Measurements from ENCODE around the gene EXPH5.

The EXPH5 gene

DNA sequence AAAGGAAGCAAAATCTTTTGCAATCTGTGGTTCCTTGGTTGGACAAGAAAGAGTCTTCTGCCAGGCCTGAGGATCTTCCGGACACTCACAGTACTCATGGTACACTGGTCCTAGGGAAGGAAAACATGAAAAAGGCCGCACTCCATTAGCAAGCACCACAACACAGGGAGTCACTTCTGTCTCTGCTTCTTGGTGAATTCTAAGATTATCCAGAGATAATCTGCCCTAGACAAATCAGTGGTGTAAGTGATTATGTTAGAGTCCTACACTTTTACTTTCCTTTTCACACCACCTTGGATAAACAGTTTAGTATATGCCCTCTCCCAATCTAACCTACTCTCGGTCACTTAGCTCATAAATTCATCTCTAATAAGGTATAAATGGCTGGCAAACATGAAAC lies 107.2 kb downstream of the EXPH5 start:
- DNase-seq (no peak), ATAC-seq (ENCODE audit: insufficient read depth, low read depth) (0 out of 3 replicates have a peak, but pooled peaks have one; percentile 33)
- no peak overlapping the region for H3K4me3 ChIP-seq (ENCODE audit: low read depth in 1 of 2, low read length in 2 of 2)
- H3K36me3 ChIP-seq (ENCODE audit: insufficient read depth, low read length), result peaks cover 93% of the 10 kb centered on the region
- H2AFZ ChIP-seq (ENCODE audit: low read depth, low read length), result no peak overlapping the region
- no peaks in the 10 kb centered on the region for H3K4me1 ChIP-seq (ENCODE audit: insufficient read depth, low read length)
- H3K27ac ChIP-seq (ENCODE audit: low read length), result no peak overlapping the region
- H3K9me3 ChIP-seq (ENCODE audit: insufficient read depth, low read length, severe bottlenecking), result no peaks in the 10 kb centered on the region
- peaks cover 6% of the 10 kb centered on the region; the same call in 1 of the 2 replicates for H3K79me2 ChIP-seq (ENCODE audit: insufficient read depth, low read length)
- H3K9ac ChIP-seq (ENCODE audit: low read depth, low read length), result no peak overlapping the region
- H3K27me3 ChIP-seq (ENCODE audit: insufficient read depth, low read length, poor library complexity), result no peaks in the 10 kb centered on the region
- H4K20me1 ChIP-seq (ENCODE audit: insufficient read depth, low read length), result no peaks in the 10 kb centered on the region
- no peak overlapping the region for H3K4me2 ChIP-seq (ENCODE audit: insufficient read depth, low read length)
- no peak for TF ChIP-seq EZH2 (IDR thresholded peaks at IDR 0.05; ENCODE audit: borderline replicate concordance, low read depth, low read length, severe bottlenecking)
- TF ChIP-seq, protein P1, sequence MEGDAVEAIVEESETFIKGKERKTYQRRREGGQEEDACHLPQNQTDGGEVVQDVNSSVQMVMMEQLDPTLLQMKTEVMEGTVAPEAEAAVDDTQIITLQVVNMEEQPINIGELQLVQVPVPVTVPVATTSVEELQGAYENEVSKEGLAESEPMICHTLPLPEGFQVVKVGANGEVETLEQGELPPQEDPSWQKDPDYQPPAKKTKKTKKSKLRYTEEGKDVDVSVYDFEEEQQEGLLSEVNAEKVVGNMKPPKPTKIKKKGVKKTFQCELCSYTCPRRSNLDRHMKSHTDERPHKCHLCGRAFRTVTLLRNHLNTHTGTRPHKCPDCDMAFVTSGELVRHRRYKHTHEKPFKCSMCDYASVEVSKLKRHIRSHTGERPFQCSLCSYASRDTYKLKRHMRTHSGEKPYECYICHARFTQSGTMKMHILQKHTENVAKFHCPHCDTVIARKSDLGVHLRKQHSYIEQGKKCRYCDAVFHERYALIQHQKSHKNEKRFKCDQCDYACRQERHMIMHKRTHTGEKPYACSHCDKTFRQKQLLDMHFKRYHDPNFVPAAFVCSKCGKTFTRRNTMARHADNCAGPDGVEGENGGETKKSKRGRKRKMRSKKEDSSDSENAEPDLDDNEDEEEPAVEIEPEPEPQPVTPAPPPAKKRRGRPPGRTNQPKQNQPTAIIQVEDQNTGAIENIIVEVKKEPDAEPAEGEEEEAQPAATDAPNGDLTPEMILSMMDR (IDR thresholded peaks at IDR 0.05; ENCODE audit: borderline replicate concordance, extremely low read depth, low read length, poor library complexity, severe bottlenecking), result no peak

- Histone ChIP-seq H3K4me2 (ENCODE audit: insufficient read depth, low read length) (no peak overlapping the region), H4K20me1 (ENCODE audit: insufficient read depth, low read length) (no peaks in the 10 kb centered on the region), H3K4me1 (ENCODE audit: insufficient read depth, low read length) (no peaks in the 10 kb centered on the region), H3K27ac (ENCODE audit: low read length) (no peak overlapping the region), H3K79me2 (ENCODE audit: insufficient read depth, low read length) (no peaks in the 10 kb centered on the region), H3K27me3 (ENCODE audit: insufficient read depth, low read length, poor library complexity) (no peaks in the 10 kb centered on the region), H3K36me3 (ENCODE audit: insufficient read depth, low read length) (peaks cover 91% of the 10 kb centered on the region), H3K9me3 (ENCODE audit: insufficient read depth, low read length, severe bottlenecking) (no peaks in the 10 kb centered on the region), H3K4me3 (ENCODE audit: low read depth in 1 of 2, low read length in 2 of 2) (no peak overlapping the region), H2AFZ (ENCODE audit: low read depth, low read length) (no peak overlapping the region), H3K9ac (ENCODE audit: low read depth, low read length) (no peak overlapping the region)
- DNase-seq (no peak), ATAC-seq (ENCODE audit: insufficient read depth, low read depth) (no peak)
- TF ChIP-seq EZH2 (IDR thresholded peaks at IDR 0.05; ENCODE audit: borderline replicate concordance, low read depth, low read length, severe bottlenecking), result no peak
- TF ChIP-seq, protein P1 (IDR thresholded peaks at IDR 0.05; ENCODE audit: borderline replicate concordance, extremely low read depth, low read length, poor library complexity, severe bottlenecking), result no peak
These were observed 110.4 kb downstream of the EXPH5 start for GRCh38 chr11:108483163-108483562.

- DNase-seq (no peak), ATAC-seq (ENCODE audit: insufficient read depth, low read depth) (no peak)
- Histone ChIP-seq H3K36me3 (ENCODE audit: insufficient read depth, low read length) (peaks cover 59% of the 10 kb centered on the region), H3K79me2 (ENCODE audit: insufficient read depth, low read length) (no peaks in the 10 kb centered on the region), H4K20me1 (ENCODE audit: insufficient read depth, low read length) (no peaks in the 10 kb centered on the region), H3K4me1 (ENCODE audit: insufficient read depth, low read length) (no peaks in the 10 kb centered on the region), H3K27ac (ENCODE audit: low read length) (no peak overlapping the region), H3K4me2 (ENCODE audit: insufficient read depth, low read length) (no peak overlapping the region), H2AFZ (ENCODE audit: low read depth, low read length) (no peak overlapping the region), H3K4me3 (ENCODE audit: low read depth in 1 of 2, low read length in 2 of 2) (no peak overlapping the region), H3K9me3 (ENCODE audit: insufficient read depth, low read length, severe bottlenecking) (no peaks in the 10 kb centered on the region), H3K9ac (ENCODE audit: low read depth, low read length) (no peak overlapping the region), H3K27me3 (ENCODE audit: insufficient read depth, low read length, poor library complexity) (no peaks in the 10 kb centered on the region)
- TF ChIP-seq EZH2 (IDR thresholded peaks at IDR 0.05; ENCODE audit: borderline replicate concordance, low read depth, low read length, severe bottlenecking), result no peak
- TF ChIP-seq, protein P1 (IDR thresholded peaks at IDR 0.05; ENCODE audit: borderline replicate concordance, extremely low read depth, low read length, poor library complexity, severe bottlenecking), result no peak
These were observed 118.7 kb downstream of the EXPH5 start for GRCh38 chr11:108474664-108475463.
